Bone marrow (tissue), 2 donors: Measurements from ENCODE around the gene IL36G.
A peak's percentile ranks its signal among the peaks of the same experiment; 100 is the strongest.
"Not testable (repeated sequence)": the region's sequence is repeated elsewhere in the genome, so short reads cannot be mapped to it uniquely, and the experiment has no call there.

ENCODE experiments used
- DNase-seq, 2 donors: peaks; one replicate each; lab custom pipeline; 2025; lab: John Stamatoyannopoulos, UW

Gene IL36G

DNA sequence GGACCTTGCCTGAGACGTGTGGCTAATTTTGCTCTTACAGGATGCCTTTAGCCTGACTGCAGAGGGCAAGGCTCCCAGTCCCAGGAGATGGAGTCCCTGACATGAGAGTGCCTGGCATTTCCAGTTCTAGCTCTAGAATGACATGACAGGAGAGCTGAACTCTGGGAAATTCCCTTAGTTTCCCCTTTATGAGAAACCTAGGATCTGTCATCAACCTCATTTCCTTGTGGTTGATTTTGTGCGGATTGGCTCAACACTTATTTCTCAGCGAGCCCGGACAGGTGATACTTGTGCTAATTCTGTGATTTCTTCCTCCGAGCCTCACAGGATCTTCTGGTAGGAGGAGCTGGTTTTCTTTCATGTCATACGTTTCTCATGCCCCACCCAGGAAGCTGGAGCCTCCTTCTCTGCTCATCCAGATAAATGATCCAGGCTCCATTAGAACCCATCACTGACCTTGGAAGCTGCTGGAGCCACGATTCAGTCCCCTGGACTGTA, at the start of gene IL36G:
Gene IL36G (plus strand): TSS at position 448 of the 498 bp plus-strand sequence. CDS start 633 bp downstream, outside the sequence.
- no peak for DNase-seq

DNA sequence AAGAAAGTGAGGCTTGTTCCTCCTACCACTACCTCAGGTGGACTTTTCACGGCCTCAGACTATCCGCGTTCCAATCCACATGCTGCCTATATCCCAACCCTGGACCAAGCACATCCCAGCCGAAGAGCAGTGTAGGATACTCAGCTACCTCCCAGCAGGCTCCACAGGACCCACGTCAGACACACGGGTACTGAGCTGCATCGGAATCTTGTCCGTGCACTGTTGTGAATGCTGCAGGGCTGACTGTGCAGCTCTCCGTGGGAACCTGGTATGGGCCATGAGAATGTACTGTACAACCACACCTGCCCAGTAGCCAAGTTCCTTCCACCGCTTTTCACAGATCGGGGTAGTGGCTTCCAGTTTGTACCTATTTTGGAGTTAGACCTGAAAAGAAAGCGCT, 44.5 kb upstream of the IL36G start:
- no peak for DNase-seq

GRCh38 chr2:112934117-112934516, 43.7 kb upstream of the IL36G start:
- DNase-seq = not testable (repeated sequence)

GRCh38 chr2:112936927-112937232, 40.9 kb upstream of the IL36G start:
- no peak for DNase-seq

DNA sequence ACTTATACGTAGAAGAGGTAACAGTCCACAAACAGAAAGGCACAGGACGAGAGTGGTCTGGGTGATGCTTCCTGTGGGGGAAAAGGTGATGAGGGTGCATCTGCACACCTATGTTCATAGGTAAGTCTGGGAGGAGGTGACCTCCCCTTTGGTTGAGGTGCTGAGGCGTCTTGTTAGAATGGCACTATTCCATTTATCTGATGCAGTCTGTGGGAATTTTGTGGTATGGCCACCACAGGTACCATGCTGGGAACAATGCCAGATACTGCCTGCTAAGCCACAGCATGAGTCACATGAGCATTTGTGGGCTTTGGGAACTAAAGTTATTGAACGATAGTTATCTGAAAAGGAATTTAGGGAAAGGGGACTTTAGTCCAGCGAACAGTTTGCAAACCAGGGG, 38.9 kb upstream of the IL36G start:
- no peak for DNase-seq

GRCh38 chr2:112939425-112939824, 38.4 kb upstream of the IL36G start:
- DNase-seq = no peak

DNA sequence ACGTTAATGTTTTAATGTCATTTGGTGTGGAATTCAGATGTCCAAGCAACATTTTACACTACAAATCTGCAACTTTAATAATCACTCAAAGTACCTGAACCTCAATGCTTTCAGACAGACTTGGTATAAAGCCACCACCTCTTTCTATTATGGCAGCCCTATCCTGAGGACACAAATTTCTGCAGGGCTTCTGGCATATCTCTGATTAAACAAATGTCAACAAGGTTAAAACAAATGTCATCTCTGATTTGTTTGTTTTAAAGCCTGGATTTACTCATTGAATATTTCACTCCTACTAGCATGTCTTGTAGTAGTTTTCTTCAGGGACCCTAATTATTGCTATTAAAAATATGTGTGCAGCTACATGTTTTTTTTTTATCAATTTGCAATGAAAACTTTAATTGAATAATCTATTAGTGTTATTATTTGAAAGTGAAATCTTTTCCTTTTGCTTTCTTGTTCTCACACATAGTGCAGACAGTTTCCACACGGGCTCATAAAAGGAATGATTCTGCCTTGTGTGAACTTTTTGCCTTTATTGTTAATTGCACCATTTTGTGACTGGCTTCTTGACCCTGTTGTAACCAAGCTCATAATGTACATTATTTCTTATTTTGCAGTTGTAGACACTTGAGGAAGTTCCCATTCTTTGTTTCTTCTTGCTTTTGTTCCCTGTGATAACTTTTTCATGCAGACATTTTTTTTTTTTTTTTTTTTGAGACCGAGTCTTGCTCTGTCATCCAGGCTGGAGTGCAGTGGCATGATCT, 36.8 kb upstream of the IL36G start:
- DNase-seq = no peak

- DNase-seq = peak; percentile 32 to 46
Observed at GRCh38 chr2:112941753-112942653, 35.8 kb upstream of the IL36G start.

DNA sequence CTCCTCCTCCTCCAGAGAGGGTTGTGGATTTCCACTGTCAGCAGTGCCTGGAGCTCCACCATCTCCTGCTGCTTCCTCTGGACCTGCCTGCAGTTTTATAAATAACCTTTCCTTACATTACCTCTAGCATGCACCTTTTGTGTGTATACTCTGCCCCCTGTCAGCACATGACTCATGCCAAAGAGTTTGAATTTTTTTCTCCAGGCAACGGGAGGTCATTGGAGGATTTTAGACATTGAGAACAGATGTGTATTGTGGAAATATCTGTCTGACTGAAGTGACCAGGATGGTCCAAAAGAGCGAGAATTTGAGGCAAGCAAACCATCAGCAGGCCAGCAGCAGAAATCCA, 35.2 kb upstream of the IL36G start:
- no peak for DNase-seq

DNA sequence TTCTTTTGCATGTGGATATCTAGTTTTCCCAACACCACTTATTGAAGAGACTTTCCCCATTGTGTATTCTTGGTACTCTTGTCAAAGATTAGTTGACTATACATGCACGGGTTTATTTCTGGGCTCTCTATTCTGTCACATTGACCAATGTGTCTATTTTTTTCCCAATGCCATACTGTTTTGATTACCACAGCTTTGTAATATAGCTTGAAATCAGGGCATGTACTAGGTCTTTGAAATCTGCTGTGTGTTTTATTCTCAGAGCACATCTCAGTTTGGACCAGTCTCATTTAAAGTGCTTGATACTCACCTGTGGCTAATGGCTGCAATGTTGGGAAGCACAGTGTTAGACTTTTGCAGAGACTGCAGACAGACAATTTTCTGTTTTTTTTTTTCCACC, 32.8 kb upstream of the IL36G start:
- no peak for DNase-seq

DNA sequence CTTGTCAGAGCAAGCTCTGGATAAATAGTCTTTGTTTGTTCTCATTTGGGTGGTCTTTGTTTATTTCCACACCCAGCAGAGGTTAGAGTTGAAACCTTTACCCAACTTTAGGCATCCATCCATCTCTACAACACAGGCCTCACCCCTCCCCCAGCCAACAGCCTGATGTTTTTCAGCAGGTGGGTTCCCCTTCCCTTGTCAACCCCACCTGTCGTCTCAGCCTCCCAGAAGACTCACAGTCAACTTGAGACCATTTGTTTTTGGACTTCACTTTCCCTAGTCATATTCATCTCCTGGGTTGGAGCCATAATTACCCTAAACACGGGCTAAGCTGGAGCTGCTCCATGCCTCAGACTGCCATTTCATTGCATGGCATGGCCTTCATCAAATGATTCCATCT, 31.7 kb upstream of the IL36G start:
- no peak for DNase-seq

- DNase-seq = no peak
Observed at GRCh38 chr2:112947374-112947773, 30.4 kb upstream of the IL36G start.

DNA sequence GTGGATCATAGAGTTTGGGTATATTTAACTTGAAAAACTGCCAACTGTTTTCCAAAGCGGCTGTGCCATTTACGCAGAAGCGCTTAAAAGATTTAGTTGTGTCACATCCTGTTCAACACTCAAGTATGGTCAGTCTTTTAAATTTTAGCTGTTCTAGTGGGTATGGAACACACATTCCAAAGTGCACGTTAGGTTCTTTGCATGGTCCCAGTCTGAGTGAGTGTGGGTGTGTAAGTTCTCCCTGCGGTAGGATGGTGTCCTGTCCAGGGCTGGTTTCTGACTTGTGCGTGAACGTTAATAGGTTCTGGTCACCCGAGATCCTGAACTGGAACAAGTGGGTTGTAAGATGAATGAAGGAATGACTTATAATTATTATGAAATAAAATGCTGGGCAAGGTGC, 28.4 kb upstream of the IL36G start:
- DNase-seq = no peak

DNA sequence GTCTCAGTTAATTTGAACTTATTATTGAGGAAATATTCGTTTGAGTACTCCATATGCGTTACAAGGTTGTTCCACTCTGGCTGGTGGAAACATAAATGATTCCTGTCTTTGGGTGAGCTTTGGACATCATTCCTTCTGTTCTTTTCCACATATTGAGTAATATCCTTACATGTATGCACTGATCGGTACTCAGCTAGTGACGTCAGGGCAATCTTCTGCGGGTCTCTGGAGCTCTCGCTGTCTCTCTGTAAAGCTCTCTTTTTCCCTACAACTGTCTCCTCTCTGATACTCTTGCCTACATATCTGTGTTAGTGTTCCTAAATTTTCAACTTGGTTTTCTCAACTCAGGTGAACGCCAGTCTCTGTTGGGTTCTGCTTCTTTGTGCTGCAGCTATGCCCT, 23.4 kb upstream of the IL36G start:
- DNase-seq = no peak

DNA sequence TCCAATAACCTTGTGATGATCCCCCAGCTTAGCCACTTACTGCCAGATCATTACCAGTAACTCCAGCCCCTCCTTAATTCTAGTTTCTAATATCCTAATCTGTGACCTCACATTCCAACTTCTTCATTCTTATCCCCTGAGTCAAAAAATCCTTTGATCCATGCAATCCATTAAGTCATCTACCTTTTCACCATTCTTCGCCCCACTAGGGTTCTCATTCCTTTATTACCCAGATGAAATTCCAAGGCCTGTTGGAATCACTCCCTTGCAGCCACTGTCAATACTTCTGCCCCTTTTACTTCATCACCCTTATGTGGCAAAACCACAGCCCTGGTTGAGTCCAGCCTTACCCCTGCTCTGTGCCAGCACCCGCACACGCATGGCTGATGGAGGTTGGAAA, 20.3 kb upstream of the IL36G start:
- DNase-seq = no peak

DNA sequence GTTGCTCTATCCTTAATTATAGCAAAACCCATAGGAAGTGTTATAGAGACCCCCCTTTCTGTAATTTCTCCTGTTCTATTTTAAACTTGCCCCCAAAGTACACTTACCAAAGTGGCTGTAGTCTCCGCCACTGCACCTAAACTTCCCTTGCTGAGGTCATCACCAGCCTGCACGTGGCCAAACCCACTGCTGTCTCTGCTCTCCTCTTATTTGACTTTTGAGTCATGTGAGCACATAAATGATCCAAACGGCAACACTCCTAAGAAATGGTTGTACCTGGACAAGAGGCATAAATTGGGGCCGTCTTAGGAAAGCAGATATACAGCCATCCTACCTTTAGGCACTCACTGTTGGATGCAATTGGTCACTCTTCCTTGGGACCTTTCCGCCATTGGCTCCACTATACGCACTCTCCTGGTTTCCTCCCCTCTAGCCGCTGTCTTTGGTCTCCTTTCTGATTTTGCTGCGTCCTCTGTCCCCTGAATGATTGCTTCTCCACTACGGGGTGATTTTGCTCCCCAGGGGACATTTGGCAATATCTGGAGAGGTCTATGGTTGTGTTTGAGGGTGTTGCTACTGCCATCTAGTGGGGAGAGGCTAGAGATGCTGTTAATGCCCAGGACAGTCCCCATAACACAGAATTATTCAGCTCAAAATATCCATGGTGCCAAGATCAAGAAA, 19.2 kb upstream of the IL36G start:
- peak; percentile 13 to 29 for DNase-seq

- DNase-seq = no peak
Observed at GRCh38 chr2:112959109-112959812, 18.5 kb upstream of the IL36G start.

DNA sequence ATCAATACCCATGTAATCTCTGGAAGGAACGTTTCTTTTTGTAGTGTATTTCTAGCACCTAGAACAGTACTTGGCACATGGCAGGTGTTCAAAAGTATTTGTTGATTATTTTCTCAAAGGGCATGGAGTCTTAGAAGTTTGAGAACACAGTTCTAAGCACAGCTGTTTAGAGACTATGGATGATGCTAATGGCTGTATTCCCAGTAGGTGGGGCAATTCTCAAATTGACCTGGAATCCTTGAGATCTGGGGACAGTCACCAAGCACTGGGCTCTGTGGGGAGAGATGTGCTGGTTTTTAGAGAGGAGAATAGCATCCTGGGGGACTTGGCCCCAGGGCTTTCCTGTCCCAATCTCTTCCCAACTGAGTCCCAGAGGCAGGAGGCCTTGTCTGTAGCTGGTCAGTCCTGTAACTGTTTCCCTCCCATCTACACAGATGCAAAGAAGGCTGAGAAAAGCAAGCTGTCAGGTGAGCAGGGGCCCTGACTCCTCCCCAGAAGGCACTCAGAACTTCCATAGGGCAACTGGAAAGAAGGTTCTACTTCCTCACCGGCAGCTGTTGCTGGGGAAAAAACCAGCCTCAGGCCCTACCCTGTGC, 17.5 kb upstream of the IL36G start:
- DNase-seq = no peak

DNA sequence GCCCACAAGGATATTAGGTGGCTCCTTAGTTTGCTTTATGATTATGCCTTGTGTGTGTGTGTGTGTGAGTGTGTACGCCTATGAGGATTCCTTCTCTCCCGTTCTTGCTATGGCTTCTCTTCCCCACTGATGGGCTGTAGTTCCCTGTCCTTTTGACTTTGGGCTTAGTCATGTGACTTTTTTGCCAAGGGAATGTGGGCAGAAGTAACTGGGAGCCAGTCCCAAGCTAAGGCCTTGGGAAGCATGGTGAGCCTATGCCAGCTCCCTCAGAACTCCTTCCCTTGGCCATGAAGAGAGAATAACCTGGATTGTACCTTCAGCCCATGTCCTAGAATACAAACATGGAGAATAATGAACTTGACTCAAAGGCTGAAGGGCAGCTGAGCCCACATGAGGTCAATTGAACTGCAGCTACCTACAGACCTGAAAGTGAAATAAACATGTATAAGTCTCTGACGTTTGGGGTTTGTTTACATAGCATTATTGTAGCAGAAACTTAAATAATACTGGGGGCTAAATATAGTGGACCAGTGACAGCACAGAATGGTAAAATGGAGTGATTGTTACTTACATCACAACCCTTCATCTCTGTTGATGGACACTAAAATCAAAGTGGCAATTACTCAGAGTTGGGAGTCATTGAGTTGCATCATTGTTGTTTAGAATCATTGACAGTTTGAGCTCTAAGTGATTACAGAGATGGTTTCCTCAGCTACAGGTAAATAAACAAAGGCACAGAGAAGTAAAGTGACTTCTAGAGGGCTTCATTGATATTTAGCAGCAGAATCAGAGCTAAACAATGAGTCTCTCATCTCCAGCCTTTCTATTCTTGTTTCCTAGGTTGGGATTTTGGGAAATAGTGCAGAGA, 15.3 kb upstream of the IL36G start:
- DNase-seq = no peak

DNA sequence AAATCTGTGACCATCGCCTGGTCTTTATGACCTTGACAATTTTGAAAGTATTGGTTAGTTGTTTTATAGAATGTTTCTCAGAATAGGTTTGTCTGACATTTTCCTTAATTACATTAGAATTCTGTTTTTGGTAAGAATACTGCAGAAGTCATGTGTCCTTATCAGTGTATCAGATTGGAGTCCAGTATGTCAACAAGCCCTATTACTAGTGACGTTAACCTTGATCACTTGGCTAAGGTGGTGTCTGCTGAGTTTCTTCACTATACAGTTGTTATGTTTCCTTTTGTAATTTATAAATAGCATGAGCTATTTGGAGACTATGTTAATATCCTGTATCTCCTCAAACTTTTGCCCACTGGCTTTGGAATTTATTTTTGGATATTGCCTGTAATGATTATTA, 10.8 kb upstream of the IL36G start:
- DNase-seq = no peak
